H1 (cell line): ENCODE measurements around the gene ARHGAP6. TPM values are rescaled to one million over a fixed set of nuclear protein-coding genes. Genes with fewer than 3 reads are reported as not detected.

Experiments
- CTCF ChIA-PET: fragments of 300-600 bp; sonication (Branson Sonifier 250); formaldehyde crosslinking; loops from one replicate; lab custom pipeline; 2021; ENCODE audit not compliant: partially characterized antibody; lab: Charles Lee
- POLR2A ChIA-PET: fragments of 300-600 bp; sonication (Branson Sonifier 250); formaldehyde crosslinking; loops from one replicate; lab custom pipeline; 2021; ENCODE audit warnings: inconsistent platforms; ENCODE audit not compliant: partially characterized antibody; lab: Charles Lee
- DNase-seq, 2 experiments: peaks; one replicate each; pipeline versions ENCODE4 v3.0.0 to v3.0.0-alpha.2; 2010 to 2022; ENCODE audit warnings: low spot score in 2 of 2, low read depth in 1 of 2, mixed read lengths in 1 of 2
- FAIRE-seq: peaks from 2 replicates; lab custom pipeline; 2011; peaks lifted over from hg19 to GRCh38; lab: Jason Lieb, UNC
- H2AFZ ChIP-seq: 2 replicates; pipeline ENCODE4 v1.8.1; 2012; ENCODE audit warnings: low read length, inconsistent platforms
- H2AK5ac ChIP-seq: 2 replicates; pipeline ENCODE4 v1.6.1; 2013; ENCODE audit warnings: low read depth, low read length
- H2BK120ac ChIP-seq: replicated peaks from 2 replicates; pipeline ENCODE3; 2013; ENCODE audit warnings: low read depth, low read length, inconsistent platforms
- H2BK12ac ChIP-seq: 2 replicates; pipeline ENCODE4 v1.6.1; 2013; ENCODE audit warnings: low read depth, low read length
- H2BK15ac ChIP-seq: 2 replicates; pipeline ENCODE4 v1.6.1; 2013; ENCODE audit warnings: low read length
- H2BK20ac ChIP-seq: 2 replicates; pipeline ENCODE4 v1.6.1; 2013; ENCODE audit warnings: low read length
- H2BK5ac ChIP-seq: 2 replicates; pipeline ENCODE4 v1.6.1; 2013; ENCODE audit warnings: low read depth, low read length
- H3K14ac ChIP-seq: 2 replicates; pipeline ENCODE4 v1.6.1; 2013; ENCODE audit warnings: inconsistent platforms; ENCODE audit not compliant: insufficient read length
- H3K18ac ChIP-seq: 2 replicates; pipeline ENCODE4 v1.6.1; 2013; ENCODE audit warnings: low read length; ENCODE audit errors: extremely low read depth
- H3K23ac ChIP-seq: 2 replicates; pipeline ENCODE4 v1.6.1; 2013; ENCODE audit warnings: inconsistent platforms; ENCODE audit not compliant: insufficient read length
- H3K23me2 ChIP-seq: 2 replicates; pipeline ENCODE4 v1.6.1; 2013; ENCODE audit warnings: low read depth, low read length
- H3K27ac ChIP-seq: 2 replicates; pipeline ENCODE4 v1.6.1; 2011; ENCODE audit warnings: low read depth, low read length, inconsistent platforms
- H3K27me3 ChIP-seq, 4 experiments: replicated peaks in 1 of 4; 1 replicate in 1 of 4; 2 replicates in 3 of 4; pipeline versions ENCODE4 v1.6.1 to v1.8.1; 2011 to 2013; ENCODE audit warnings: low read length in 3 of 4, mild to moderate bottlenecking in 3 of 4, inconsistent platforms in 2 of 4, mixed read lengths in 2 of 4, moderate library complexity in 1 of 4; ENCODE audit not compliant: control insufficient read depth in 3 of 4, insufficient read depth in 3 of 4; ENCODE audit errors: extremely low read depth in 1 of 4
- H3K36me3 ChIP-seq, 4 experiments: 2 replicates each; pipeline versions ENCODE4 v1.6.1 to v1.8.1; 2011 to 2013; ENCODE audit warnings: mild to moderate bottlenecking in 4 of 4, low read length in 3 of 4, moderate library complexity in 2 of 4, control low read depth in 1 of 4, inconsistent platforms in 1 of 4; ENCODE audit not compliant: insufficient read depth in 4 of 4, control insufficient read depth in 2 of 4
- H3K4ac ChIP-seq: replicated peaks from 2 replicates; pipeline ENCODE3; 2013; ENCODE audit warnings: low read length, low read depth, mixed read lengths, inconsistent platforms; ENCODE audit not compliant: insufficient read length
- H3K4me1 ChIP-seq, 4 experiments: replicated peaks in 1 of 4; 1 replicate in 1 of 4; 2 replicates in 3 of 4; pipeline versions ENCODE4 v1.6.1 to v1.8.1; 2011 to 2013; ENCODE audit warnings: low read length in 3 of 4, inconsistent platforms in 2 of 4, mixed read lengths in 1 of 4; ENCODE audit not compliant: insufficient read depth in 4 of 4, control insufficient read depth in 3 of 4
- H3K4me2 ChIP-seq, 2 experiments: 2 replicates each; pipeline versions ENCODE4 v1.6.1 to v1.8.1; 2011 to 2013; ENCODE audit warnings: low read depth in 2 of 2, low read length in 2 of 2, control low read depth in 1 of 2, inconsistent platforms in 1 of 2, mild to moderate bottlenecking in 1 of 2; ENCODE audit not compliant: insufficient read depth in 1 of 2
- H3K4me3 ChIP-seq, 4 experiments: fragments of 200-600, 300-600 bp in 1 of 4; sonication (generic), shearing (Covaris generic), sonication (Bioruptor Twin) in 1 of 4; 2 replicates each; pipeline versions ENCODE4 v1.5.1 to v1.8.1; 2011 to 2016; ENCODE audit warnings: low read length in 4 of 4, low read depth in 3 of 4, control low read depth in 2 of 4, inconsistent platforms in 2 of 4, mild to moderate bottlenecking in 2 of 4, mixed read lengths in 1 of 4, moderate library complexity in 1 of 4; ENCODE audit not compliant: insufficient read depth in 2 of 4; ENCODE audit errors: extremely low read depth in 1 of 4
- H3K56ac ChIP-seq: replicated peaks from 2 replicates; pipeline ENCODE3; 2013; ENCODE audit warnings: low read depth, mild to moderate bottlenecking, mixed read lengths, low read length, inconsistent platforms; ENCODE audit not compliant: insufficient read length
- H3K79me1 ChIP-seq: 2 replicates; pipeline ENCODE4 v1.6.1; 2013; ENCODE audit warnings: low read depth, low read length, control low read depth
- H3K79me2 ChIP-seq, 2 experiments: 2 replicates each; pipeline versions ENCODE4 v1.6.1 to v1.8.1; 2012 to 2013; ENCODE audit warnings: low read length in 2 of 2, mild to moderate bottlenecking in 2 of 2, inconsistent platforms in 1 of 2; ENCODE audit not compliant: insufficient read depth in 2 of 2, control insufficient read depth in 1 of 2
- H3K9ac ChIP-seq, 4 experiments: replicated peaks in 1 of 4; 1 replicate in 1 of 4; 2 replicates in 3 of 4; pipeline versions ENCODE4 v1.6.1 to v1.8.1; 2011 to 2013; ENCODE audit warnings: low read depth in 3 of 4, low read length in 3 of 4, control low read depth in 2 of 4, mild to moderate bottlenecking in 2 of 4, moderate library complexity in 2 of 4, inconsistent platforms in 1 of 4; ENCODE audit errors: extremely low read depth in 1 of 4
- H3K9me3 ChIP-seq, 2 experiments: 2 replicates each; pipeline versions ENCODE4 v1.6.1 to v1.8.1; 2012 to 2013; ENCODE audit warnings: mild to moderate bottlenecking in 2 of 2, moderate library complexity in 2 of 2, control low read depth in 1 of 2, inconsistent platforms in 1 of 2, low read depth in 1 of 2, low read length in 1 of 2, mixed read lengths in 1 of 2; ENCODE audit not compliant: insufficient read depth in 2 of 2
- H4K20me1 ChIP-seq, 2 experiments: replicated peaks in 1 of 2; 2 replicates each; pipeline versions ENCODE3 to v1.8.1; 2011 to 2013; ENCODE audit warnings: inconsistent platforms in 2 of 2, low read length in 2 of 2, mild to moderate bottlenecking in 1 of 2; ENCODE audit not compliant: insufficient read depth in 2 of 2, control insufficient read depth in 1 of 2
- H4K5ac ChIP-seq: 2 replicates; pipeline ENCODE4 v1.6.1; 2013; ENCODE audit warnings: low read length, low read depth, mixed read lengths, inconsistent platforms; ENCODE audit not compliant: insufficient read length
- H4K8ac ChIP-seq: 2 replicates; pipeline ENCODE4 v1.8.0; 2013; ENCODE audit warnings: mild to moderate bottlenecking, moderate library complexity, low read length, inconsistent platforms; ENCODE audit not compliant: insufficient read depth; ENCODE audit errors: extremely low read depth
- H4K91ac ChIP-seq: replicated peaks from 2 replicates; pipeline ENCODE3; 2013; ENCODE audit warnings: low read length, mixed read lengths, inconsistent platforms; ENCODE audit not compliant: insufficient read length
- ATF2 ChIP-seq: IDR thresholded peaks from 2 replicates; pipeline ENCODE4 v1.6.1; 2012; ENCODE audit warnings: low read length, inconsistent platforms
- BACH1 ChIP-seq: IDR thresholded peaks from 2 replicates; pipeline ENCODE4 v1.6.1; 2012; ENCODE audit warnings: low read length, improper control_type of control experiment
- CEBPB ChIP-seq: IDR thresholded peaks from 2 replicates; pipeline ENCODE4 v1.6.1; 2012; ENCODE audit warnings: low read depth, low read length
- CREB1 ChIP-seq: IDR thresholded peaks from 2 replicates; pipeline ENCODE4 v1.6.1; 2012; ENCODE audit warnings: inconsistent platforms
- KDM4A ChIP-seq: IDR thresholded peaks from one replicate; pipeline ENCODE4 v1.7.1; 2012; ENCODE audit warnings: low read depth, mild to moderate bottlenecking, moderate library complexity, low read length, inconsistent platforms; ENCODE audit not compliant: severe bottlenecking
- POU5F1 ChIP-seq: IDR thresholded peaks from 2 replicates; pipeline ENCODE4 v1.6.1; 2011; ENCODE audit warnings: low read depth, mild to moderate bottlenecking, low read length, moderate library complexity
- WGBS, 2 experiments: shearing (Covaris generic) in 1 of 2; methylation state at CpG; one replicate each; pipeline versions ENCODE4 v1.1.6 to v1.1.7; 2013 to 2015; ENCODE audit warnings: low lambda C conversion rate in 2 of 2, mixed read lengths in 2 of 2, inconsistent platforms in 1 of 2, low coverage in 1 of 2, missing lambda C conversion rate in 1 of 2; ENCODE audit not compliant: insufficient replicate concordance in 2 of 2, insufficient coverage in 1 of 2, insufficient read length in 1 of 2; ENCODE audit errors: extremely low coverage in 1 of 2, missing lambda C conversion rate in 1 of 2; 5-methylcytosine and 5-hydroxymethylcytosine counted together
- polyA plus RNA-seq, 7 experiments: library from polyadenylated mRNA; depleted of rRNA in 3 of 7; stranded (reverse) in 5 of 7; unstranded in 2 of 7; fragments of >200 nt in 5 of 7; fragments of 200-250 nt in 2 of 7; gene quantifications; 1 replicate in 5 of 7; 2 replicates in 1 of 7; 4 replicates in 1 of 7; pipeline versions ENCODE4 v1.2.1 to v1.2.3, GENCODE V29; 2011 to 2013; ENCODE audit warnings: missing spikeins in 2 of 7, mixed read lengths in 2 of 7
- total RNA-seq: library from RNA; stranded (reverse); fragmentation: NEBNext Ultra II Directional; extraction: Animal tissue kit (Norgen Biotek cat#: 25700); gene quantifications from 2 replicates; pipeline ENCODE4 v1.2.1, GENCODE V29; 2021

Gene ARHGAP6
- total and polyA plus RNA-seq, 2 of the 8 experiments (the other 6 are each of a cell fraction or from before 2014, with no cell fraction given) = 0.35 to 0.82 TPM

- CTCF ChIA-PET = no interaction called here
- H4K8ac ChIP-seq = no peak overlapping the region
- no peak overlapping the region for H3K56ac ChIP-seq
- H3K4ac ChIP-seq = no peak overlapping the region
- no peak overlapping the region for H2AFZ ChIP-seq
- DNase-seq (no peak), FAIRE-seq (no peak)
- H3K79me1 ChIP-seq = no peaks in the 10 kb centered on the region
- no peak overlapping the region for H3K27ac ChIP-seq
- H3K36me3 ChIP-seq = no peaks in the 10 kb centered on the region
- no peak overlapping the region for H3K23ac ChIP-seq
- POLR2A ChIA-PET = interaction anchor here (0.9 kb wide), 1 partner anchor 40 kb away, joined by 8 read pairs; no protein-coding TSS in a partner anchor
- no peak overlapping the region for H2BK12ac ChIP-seq
- no peak overlapping the region for H4K5ac ChIP-seq
- H3K4me1 ChIP-seq = peaks cover 0 to 10% (median 0%) of the 10 kb centered on the region in 4 experiments; a peak in 2 of 7 replicates
- H4K91ac ChIP-seq = no peak overlapping the region
- H3K27me3 ChIP-seq = no peaks in the 10 kb centered on the region
- no peak overlapping the region for H2AK5ac ChIP-seq
- H4K20me1 ChIP-seq = no peaks in the 10 kb centered on the region
- H3K79me2 ChIP-seq = no peaks in the 10 kb centered on the region
- no peak overlapping the region for H2BK5ac ChIP-seq
- no peak overlapping the region for H2BK20ac ChIP-seq
- no peak overlapping the region for H3K4me2 ChIP-seq
- H3K9me3 ChIP-seq = no peaks in the 10 kb centered on the region
- H3K23me2 ChIP-seq = no peaks in the 10 kb centered on the region
- H2BK15ac ChIP-seq = no peak overlapping the region
- no peak overlapping the region for H3K18ac ChIP-seq
- no peak overlapping the region for H3K14ac ChIP-seq
- WGBS, 2 experiments = 88% methylated on average over 4 of the region's 6 CpGs; no CpG with 5 or more reads in 1 of the 2 experiments
- no peak overlapping the region for H3K4me3 ChIP-seq
- TF ChIP-seq CREB1 = no peak
- TF ChIP-seq CEBPB = peak; percentile 10; the same call in 1 of the 2 replicates
- TF ChIP-seq KDM4A = no peak
- TF ChIP-seq POU5F1 = no peak
- TF ChIP-seq ATF2 = no peak
- TF ChIP-seq BACH1 = no peak
- no peak overlapping the region for H2BK120ac ChIP-seq
- H3K9ac ChIP-seq = no peak overlapping the region
These were observed 360.9 kb downstream of the ARHGAP6 start for GRCh38 chrX:11304829-11305228.
